K562 (cell line): Measurements from ENCODE around the gene DNMT3L. TPM values are rescaled to one million over a fixed set of nuclear protein-coding genes. Genes with fewer than 3 reads are reported as not detected.

Source experiments
- BCOR ChIP-seq: fragments of 450-650 bp; IDR thresholded peaks from 2 replicates; pipeline ENCODE4 v1.6.1; 2016
- CBX3 ChIP-seq, 2 experiments: IDR thresholded peaks; 1 replicate in 1 of 2; 2 replicates in 1 of 2; pipeline ENCODE4 v1.6.1; 2012; ENCODE audit warnings: inconsistent platforms in 2 of 2, low read length in 2 of 2, borderline replicate concordance in 1 of 2, control low read depth in 1 of 2
- CREB3L1 ChIP-seq: fragments of 450-650 bp; IDR thresholded peaks from 2 replicates; pipeline ENCODE4 v1.6.1; 2014; ENCODE audit warnings: low read depth, mild to moderate bottlenecking, moderate library complexity, borderline replicate concordance
- ETV1 ChIP-seq: fragments of 450-650 bp; conservative IDR thresholded peaks from 2 replicates; pipeline ENCODE4 v1.6.1; 2016; ENCODE audit warnings: missing genetic modification characterization, control low read depth, low read depth, missing compliant biosample characterization
- GABPA ChIP-seq: fragments of 200-800 bp; sonication (Bioruptor generic); conservative IDR thresholded peaks from 2 replicates; pipeline ENCODE4 v1.6.1; 2016; ENCODE audit warnings: low read depth, missing genetic modification characterization, missing compliant biosample characterization
- HDAC3 ChIP-seq: fragments of 450-650 bp; IDR thresholded peaks from 2 replicates; pipeline ENCODE4 v1.6.1; 2018; ENCODE audit warnings: borderline replicate concordance, mild to moderate bottlenecking, moderate library complexity; ENCODE audit not compliant: partially characterized antibody
- MITF ChIP-seq: IDR thresholded peaks from 2 replicates; pipeline ENCODE4 v1.6.1; 2014; ENCODE audit warnings: antibody characterized with exemption
- MTA2 ChIP-seq: fragments of 450-650 bp; IDR thresholded peaks from 2 replicates; pipeline ENCODE4 v1.6.1; 2016; ENCODE audit warnings: low read depth
- NR2C2 ChIP-seq, 2 experiments: fragments of 200-800 bp in 1 of 2; sonication (Bioruptor generic) in 1 of 2; sonication (generic) in 1 of 2; formaldehyde crosslinking in 1 of 2; IDR thresholded peaks; 2 replicates each; pipeline versions ENCODE4 v1.6.1 to v1.8.0; 2016 to 2022; ENCODE audit warnings: mild to moderate bottlenecking in 1 of 2, missing compliant biosample characterization in 1 of 2, missing genetic modification characterization in 1 of 2, missing genetic modification reagents in 1 of 2
- PHF20 ChIP-seq: fragments of 450-650 bp; IDR thresholded peaks from 2 replicates; pipeline ENCODE4 v1.6.1; 2018; ENCODE audit not compliant: partially characterized antibody
- POLR2A ChIP-seq: fragments of 450-650 bp; conservative IDR thresholded peaks from 2 replicates; pipeline ENCODE4 v1.6.1; 2016
- SIRT6 ChIP-seq: IDR thresholded peaks from one replicate; pipeline ENCODE4 v1.6.1; 2012; ENCODE audit warnings: low read depth, mild to moderate bottlenecking, control low read depth, inconsistent platforms, low read length, moderate library complexity
- SMAD1 ChIP-seq: fragments of 150-350 bp; IDR thresholded peaks from 2 replicates; pipeline ENCODE4 v1.6.1; 2014; ENCODE audit warnings: low read length, low read depth; ENCODE audit not compliant: partially characterized antibody
- SRSF9 ChIP-seq: fragments of 200-400 bp; formaldehyde crosslinking; IDR thresholded peaks from 2 replicates; pipeline ENCODE4 v1.6.1; 2017; ENCODE audit warnings: low read depth, low read length, borderline replicate concordance
- TAF1 ChIP-seq: IDR thresholded peaks from 2 replicates; pipeline ENCODE4 v1.6.1; 2011; ENCODE audit warnings: mild to moderate bottlenecking, low read length, moderate library complexity; ENCODE audit not compliant: insufficient read depth, control insufficient read depth, severe bottlenecking; ENCODE audit errors: extremely low read depth
- TCF7L2 ChIP-seq: fragments of 150-350 bp; IDR thresholded peaks from 2 replicates; pipeline ENCODE4 v1.6.1; 2016; ENCODE audit warnings: low read depth, mild to moderate bottlenecking, low read length, moderate library complexity
- ZNF175 ChIP-seq: fragments of 200-800 bp; sonication (Bioruptor generic); IDR thresholded peaks from 2 replicates; pipeline ENCODE4 v1.6.1; 2016; ENCODE audit warnings: low read depth, mild to moderate bottlenecking, missing genetic modification characterization, missing compliant biosample characterization
- ZNF609 ChIP-seq: sonication (generic); formaldehyde crosslinking; IDR thresholded peaks from 2 replicates; pipeline ENCODE4 v1.8.1; 2023; ENCODE audit warnings: missing genetic modification reagents, mild to moderate bottlenecking, borderline replicate concordance
- ZNF740 ChIP-seq, 3 experiments: fragments of 200-800 bp in 1 of 3; sonication (Bioruptor generic) in 1 of 3; sonication (generic) in 1 of 3; formaldehyde crosslinking in 1 of 3; IDR thresholded peaks; 2 replicates each; pipeline versions ENCODE4 v1.6.1 to v1.8.0; 2016 to 2022; ENCODE audit warnings: mild to moderate bottlenecking in 2 of 3, missing compliant biosample characterization in 2 of 3, missing genetic modification characterization in 2 of 3, missing genetic modification reagents in 1 of 3
- ZNF76 ChIP-seq: fragments of 250-450 bp; sonication (Bioruptor Pico); IDR thresholded peaks from 2 replicates; pipeline ENCODE4 v1.4.0; 2020; ENCODE audit warnings: mild to moderate bottlenecking, moderate library complexity, borderline replicate concordance
- polyA plus RNA-seq, 8 experiments: library from polyadenylated mRNA; depleted of rRNA in 4 of 8; stranded (reverse) in 5 of 8; unstranded in 3 of 8; fragments of >200 nt; fragmentation: Nextera tagmentation in 2 of 8; fragmentation: Illumina TruSeq in 1 of 8; extraction: Ambion mirVana in 2 of 8; extraction: Trizol in 1 of 8; gene quantifications; 2 replicates each; pipeline versions ENCODE4 v1.2.1 to v1.2.3, GENCODE V29; 2011 to 2014; ENCODE audit warnings: inconsistent platforms in 1 of 8, missing spikeins in 1 of 8
- total RNA-seq, 7 experiments: library from RNA; depleted of rRNA in 6 of 7; stranded (reverse); fragments of >200 nt in 6 of 7; fragmentation: Illumina TruSeq in 2 of 7; extraction: Trizol in 2 of 7; gene quantifications; 2 replicates each; pipeline versions ENCODE4 v1.2.1 to v1.2.3, GENCODE V29; 2011 to 2021; ENCODE audit warnings: low replicate concordance in 1 of 7

The DNMT3L gene
- total and polyA plus RNA-seq, 9 of the 15 experiments (the other 6 are each of a cell fraction or from before 2014, with no cell fraction given): 0.08 TPM; not detected in 8

GRCh38 chr21:44298301-44298700 lies 36.6 kb upstream of the DNMT3L start (continued):
- TF ChIP-seq MITF: no peak
- TF ChIP-seq ZNF76 (CRISPR knock-in tag): no peak
- TF ChIP-seq SIRT6: no peak
- TF ChIP-seq TCF7L2: no peak
- TF ChIP-seq CBX3 (IDR thresholded peaks at IDR 0.05; ENCODE audit: borderline replicate concordance in 1 of 2, low read length in 2 of 2): no peak
- 0 out of 2 replicates have a peak, but pooled peaks have one; percentile 64 for TF ChIP-seq BCOR
- no peak for TF ChIP-seq ZNF175
- no peak for TF ChIP-seq SMAD1
- TF ChIP-seq HDAC3: no peak
- TF ChIP-seq SRSF9: no peak
- TF ChIP-seq TAF1: no peak
- TF ChIP-seq POLR2A: no peak
- no peak for TF ChIP-seq ETV1 (tag)
- no peak for TF ChIP-seq GABPA (tag)
- no peak for TF ChIP-seq ZNF609
- peak; percentile 47 for TF ChIP-seq PHF20
- TF ChIP-seq ZNF740 (CRISPR knock-in tag; IDR thresholded peaks at IDR 0.05): no peak
- no peak for TF ChIP-seq ZNF740 (tag; IDR thresholded peaks at IDR 0.05)
- no peak for TF ChIP-seq MTA2
- TF ChIP-seq CREB3L1: no peak
- no peak for TF ChIP-seq NR2C2 (CRISPR knock-in tag; IDR thresholded peaks at IDR 0.05)
- no peak for TF ChIP-seq NR2C2 (tag; IDR thresholded peaks at IDR 0.05)
